H9 (cell line): ENCODE measurements around the gene TET3. TPM values are rescaled to one million over a fixed set of nuclear protein-coding genes. Genes with fewer than 3 reads are reported as not detected.

Source experiments
- DNase-seq: peaks from one replicate; pipeline ENCODE4 v3.0.0-alpha.2; 2017
- H2AFZ ChIP-seq: one replicate; pipeline ENCODE4 v1.6.1; 2013; ENCODE audit warnings: mild to moderate bottlenecking, low read length, control low read depth, moderate library complexity
- H2AK5ac ChIP-seq: 2 replicates; pipeline ENCODE4 v1.6.1; 2013; ENCODE audit warnings: low read length, control low read depth, mixed read lengths; ENCODE audit not compliant: insufficient read length
- H2BK120ac ChIP-seq: one replicate; pipeline ENCODE4 v1.6.1; 2013; ENCODE audit warnings: low read depth, mild to moderate bottlenecking, low read length, control low read depth, inconsistent platforms; ENCODE audit not compliant: poor library complexity, severe bottlenecking
- H2BK12ac ChIP-seq: 2 replicates; pipeline ENCODE4 v1.6.1; 2013; ENCODE audit warnings: low read length, control low read depth, mixed read lengths, low read depth; ENCODE audit not compliant: insufficient read length
- H2BK15ac ChIP-seq: 2 replicates; pipeline ENCODE4 v1.6.1; 2013; ENCODE audit warnings: low read depth, low read length, control low read depth
- H2BK20ac ChIP-seq: one replicate; pipeline ENCODE4 v1.6.1; 2013; ENCODE audit warnings: low read depth, mild to moderate bottlenecking, low read length, control low read depth, inconsistent platforms; ENCODE audit not compliant: poor library complexity, severe bottlenecking
- H2BK5ac ChIP-seq: 2 replicates; pipeline ENCODE4 v1.6.1; 2013; ENCODE audit warnings: low read length, control low read depth, mixed read lengths; ENCODE audit not compliant: insufficient read length
- H3K14ac ChIP-seq: 2 replicates; pipeline ENCODE4 v1.6.1; 2013; ENCODE audit warnings: low read length, control low read depth; ENCODE audit not compliant: insufficient read depth
- H3K18ac ChIP-seq: 2 replicates; pipeline ENCODE4 v1.6.1; 2013; ENCODE audit warnings: low read depth, mild to moderate bottlenecking, mixed read lengths, low read length, control low read depth; ENCODE audit not compliant: insufficient read length
- H3K23ac ChIP-seq: 2 replicates; pipeline ENCODE4 v1.6.1; 2013; ENCODE audit warnings: low read length, control low read depth, mixed read lengths, low read depth; ENCODE audit not compliant: insufficient read length
- H3K23me2 ChIP-seq: 2 replicates; pipeline ENCODE4 v1.6.1; 2013; ENCODE audit warnings: low read depth, mild to moderate bottlenecking, mixed read lengths, low read length, control low read depth; ENCODE audit not compliant: insufficient read length, poor library complexity, severe bottlenecking
- H3K27ac ChIP-seq: 2 replicates; pipeline ENCODE4 v1.5.1; 2013; ENCODE audit warnings: low read length, control low read depth, mixed read lengths, low read depth; ENCODE audit not compliant: insufficient read length
- H3K27me3 ChIP-seq: 2 replicates; pipeline ENCODE4 v1.6.1; 2013; ENCODE audit warnings: low read length, control low read depth, inconsistent platforms; ENCODE audit not compliant: insufficient read depth
- H3K4ac ChIP-seq: 2 replicates; pipeline ENCODE4 v1.6.1; 2013; ENCODE audit warnings: low read depth, mild to moderate bottlenecking, control low read depth, inconsistent platforms, low read length, moderate library complexity
- H3K4me1 ChIP-seq: 2 replicates; pipeline ENCODE4 v1.6.1; 2013; ENCODE audit warnings: low read length, control low read depth, inconsistent platforms; ENCODE audit not compliant: insufficient read depth
- H3K4me2 ChIP-seq: 2 replicates; pipeline ENCODE4 v1.6.1; 2013; ENCODE audit warnings: low read length, control low read depth, mixed read lengths; ENCODE audit not compliant: insufficient read length, insufficient read depth
- H3K56ac ChIP-seq: 2 replicates; pipeline ENCODE4 v1.6.1; 2013; ENCODE audit warnings: low read depth, mild to moderate bottlenecking, mixed read lengths, low read length, control low read depth; ENCODE audit not compliant: insufficient read length
- H3K79me1 ChIP-seq: 2 replicates; pipeline ENCODE4 v1.6.1; 2013; ENCODE audit warnings: low read depth, mild to moderate bottlenecking, moderate library complexity, low read length, control low read depth, inconsistent platforms; ENCODE audit not compliant: insufficient read depth, poor library complexity, severe bottlenecking
- H3K79me2 ChIP-seq: 2 replicates; pipeline ENCODE4 v1.6.1; 2013; ENCODE audit warnings: low read length, control low read depth, inconsistent platforms; ENCODE audit not compliant: insufficient read depth
- H3K9ac ChIP-seq: 2 replicates; pipeline ENCODE4 v1.6.1; 2013; ENCODE audit warnings: low read length, control low read depth, mixed read lengths; ENCODE audit not compliant: insufficient read length; ENCODE audit errors: extremely low read depth
- H3K9me3 ChIP-seq: one replicate; pipeline ENCODE4 v1.6.1; 2013; ENCODE audit warnings: low read depth, low read length, inconsistent platforms; ENCODE audit not compliant: control insufficient read depth
- H3T11ph ChIP-seq: one replicate; pipeline ENCODE4 v1.6.1; 2013; ENCODE audit warnings: mild to moderate bottlenecking, low read length, control low read depth, inconsistent platforms
- H4K20me1 ChIP-seq: one replicate; pipeline ENCODE4 v1.6.1; 2013; ENCODE audit not compliant: control insufficient read depth, insufficient read length, insufficient read depth
- H4K5ac ChIP-seq: 2 replicates; pipeline ENCODE4 v1.6.1; 2013; ENCODE audit warnings: low read depth, mild to moderate bottlenecking, mixed read lengths, low read length, control low read depth; ENCODE audit not compliant: insufficient read length
- H4K8ac ChIP-seq: replicated peaks from 2 replicates; pipeline ENCODE4 v1.6.1; 2013; ENCODE audit warnings: low read length, control low read depth, mixed read lengths, low read depth; ENCODE audit not compliant: insufficient read length
- H4K91ac ChIP-seq: 2 replicates; pipeline ENCODE4 v1.6.1; 2013; ENCODE audit warnings: low read depth, mild to moderate bottlenecking, moderate library complexity, mixed read lengths, low read length, control low read depth; ENCODE audit not compliant: insufficient read length
- H3K27ac Mint-ChIP-seq, 3 experiments: 2 replicates in 2 of 3; 3 replicates in 1 of 3; pipeline ENCODE4 v1.8.0; 2020 to 2021; ENCODE audit warnings: mixed read lengths in 3 of 3, mild to moderate bottlenecking in 1 of 3, moderate library complexity in 1 of 3
- H3K27me3 Mint-ChIP-seq: 2 replicates; pipeline ENCODE4 v1.8.0; 2021; ENCODE audit warnings: low read depth, mild to moderate bottlenecking, moderate library complexity, mixed read lengths
- H3K36me3 Mint-ChIP-seq, 3 experiments: 2 replicates in 2 of 3; 3 replicates in 1 of 3; pipeline ENCODE4 v1.8.0; 2020 to 2021; ENCODE audit warnings: low read depth in 3 of 3, mixed read lengths in 3 of 3; ENCODE audit not compliant: insufficient read depth in 1 of 3
- H3K4me1 Mint-ChIP-seq, 2 experiments: 2 replicates each; pipeline ENCODE4 v1.8.0; 2020; ENCODE audit warnings: mixed read lengths in 2 of 2
- H3K4me3 Mint-ChIP-seq, 2 experiments: 2 replicates in 1 of 2; 3 replicates in 1 of 2; pipeline ENCODE4 v1.8.0; 2020 to 2021; ENCODE audit warnings: mild to moderate bottlenecking in 2 of 2, mixed read lengths in 2 of 2, moderate library complexity in 1 of 2
- H3K9me3 Mint-ChIP-seq, 2 experiments: 2 replicates in 1 of 2; 3 replicates in 1 of 2; pipeline ENCODE4 v1.8.0; 2020; ENCODE audit warnings: mild to moderate bottlenecking in 2 of 2, mixed read lengths in 2 of 2, moderate library complexity in 1 of 2
- CTCF ChIP-seq: fragments of 200-600 bp; sonication (generic); conservative IDR thresholded peaks from 3 replicates; pipeline ENCODE4 v1.8.0; 2021; ENCODE audit warnings: antibody characterized with exemption, mild to moderate bottlenecking
- WGBS: extraction: QIAGEN DNeasy Blood & Tissue Kit; methylation state at CpG from one replicate; pipeline ENCODE4 v1.1.7; 2013; ENCODE audit warnings: missing lambda C conversion rate, low lambda C conversion rate, mixed read lengths; ENCODE audit not compliant: insufficient read length; ENCODE audit errors: extremely low coverage; 5-methylcytosine and 5-hydroxymethylcytosine counted together
- total RNA-seq: library from RNA; stranded (reverse); gene quantifications from 2 replicates; pipeline ENCODE4 v1.2.1, GENCODE V29; 2021

The TET3 gene
- total RNA-seq, 1 experiment from 2014 or later, result 24.7 TPM

DNA sequence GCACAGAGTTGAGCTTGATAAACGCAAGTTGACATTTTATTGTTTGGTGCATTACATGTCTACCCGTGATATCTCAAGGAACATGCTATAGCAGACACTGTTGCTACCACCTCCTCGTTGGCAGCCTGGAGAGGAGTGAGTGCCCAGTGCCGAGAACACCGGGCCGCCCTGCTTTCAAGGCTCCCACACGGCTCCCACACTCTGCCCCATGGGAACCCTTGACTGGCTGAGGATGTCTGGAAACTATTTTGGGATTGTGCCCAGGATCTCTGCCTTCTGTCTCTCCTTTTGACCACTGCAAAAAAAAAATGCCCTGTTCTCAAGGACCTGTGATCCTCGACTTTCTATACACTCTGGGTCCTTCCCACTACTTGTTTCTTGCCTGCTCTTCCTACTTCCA is 21.1 kb downstream of the TET3 start:
- no peaks in the 10 kb centered on the region; a peak in 1 of 5 replicates for H3K9me3 Mint-ChIP-seq
- Histone ChIP-seq H3K56ac (no peak overlapping the region), H2BK12ac (no peak overlapping the region), H3K79me2 (peaks cover 7% of the 10 kb centered on the region; the same call in 1 of the 2 replicates), H4K91ac (no peak overlapping the region), H3K27me3 (no peaks in the 10 kb centered on the region; the same call in 1 of the 2 replicates), H3T11ph (no peak overlapping the region), H3K27ac (no peak overlapping the region), H3K23ac (no peak overlapping the region), H3K4me1 (peaks cover 10% of the 10 kb centered on the region; the same call in 1 of the 2 replicates), H3K79me1 (peaks cover 4% of the 10 kb centered on the region), H2BK5ac (no peak overlapping the region), H2AFZ (no peak overlapping the region), H3K14ac (no peak overlapping the region), H3K9ac (no peak overlapping the region), H4K5ac (no peak overlapping the region), H2BK120ac (no peak overlapping the region), H3K18ac (no peak overlapping the region), H4K20me1 (no peaks in the 10 kb centered on the region), H3K9me3 (no peaks in the 10 kb centered on the region), H2BK20ac (no peak overlapping the region), H3K4ac (no peak overlapping the region), H3K4me2 (no peak overlapping the region), H4K8ac (no peak overlapping the region), H2BK15ac (no peak overlapping the region), H3K23me2 (no peaks in the 10 kb centered on the region), H2AK5ac (no peak overlapping the region)
- peaks cover 4 to 19% (median 9%) of the 10 kb centered on the region in 3 experiments; a peak in 6 of 7 replicates for H3K36me3 Mint-ChIP-seq
- H3K4me1 Mint-ChIP-seq, result peaks cover 80 to 82% of the 10 kb centered on the region in 2 experiments
- no peak overlapping the region for H3K4me3 Mint-ChIP-seq
- no peak for TF ChIP-seq CTCF
- H3K27ac Mint-ChIP-seq, result peak overlapping the region in 1 of 3 experiments; percentile 24; a peak in 2 of 7 replicates
- DNase-seq, result no peak
- peaks cover 10% of the 10 kb centered on the region for H3K27me3 Mint-ChIP-seq
- WGBS, result no CpG with 5 or more reads among the region's 8 CpGs
